GM23338 (cell line): ENCODE measurements around the gene SCGN. TPM values are rescaled to one million over a fixed set of nuclear protein-coding genes. Genes with fewer than 3 reads are reported as not detected.

Experiments used
- ATAC-seq: fragments of 200-7000 bp; cut with Tn5 transposase; 3 replicates; pipeline ENCODE4 v1.9.1; 2020
- DNase-seq: peaks from one replicate; pipeline ENCODE4 v3.0.0-alpha.2; 2015; ENCODE audit warnings: low spot score
- H2AFZ ChIP-seq: fragments of 200-600 bp; sonication (generic); 2 replicates; pipeline ENCODE4 v1.8.0; 2016; ENCODE audit warnings: antibody characterized with exemption, mild to moderate bottlenecking, moderate library complexity
- H3F3A ChIP-seq: fragments of 200-600 bp; sonication (generic); replicated peaks from 2 replicates; pipeline ENCODE4 v1.8.0; 2017; ENCODE audit warnings: antibody characterized with exemption, mixed run types, low read depth
- H3K27ac ChIP-seq: fragments of 200-600 bp; sonication (generic); 2 replicates; pipeline ENCODE4 v1.6.1; 2016; ENCODE audit warnings: low read depth
- H3K27me3 ChIP-seq: fragments of 200-600 bp; sonication (generic); 2 replicates; pipeline ENCODE4 v1.8.0; 2016; ENCODE audit warnings: mild to moderate bottlenecking, mixed run types, moderate library complexity; ENCODE audit not compliant: insufficient read depth
- H3K36me3 ChIP-seq: fragments of 200-600 bp; sonication (generic); 2 replicates; pipeline ENCODE4 v1.8.0; 2016; ENCODE audit warnings: mild to moderate bottlenecking; ENCODE audit not compliant: insufficient read depth
- H3K4me1 ChIP-seq: fragments of 200-600 bp; sonication (generic); 2 replicates; pipeline ENCODE4 v1.8.0; 2016; ENCODE audit warnings: mild to moderate bottlenecking, moderate library complexity; ENCODE audit not compliant: insufficient read depth
- H3K4me2 ChIP-seq: fragments of 200-600 bp; sonication (generic); 2 replicates; pipeline ENCODE4 v1.7.1; 2017; ENCODE audit warnings: mixed run types
- H3K4me3 ChIP-seq: fragments of 200-600 bp; sonication (generic); 2 replicates; pipeline ENCODE4 v1.6.1; 2016; ENCODE audit warnings: mixed run types
- H3K79me2 ChIP-seq: fragments of 200-600 bp; sonication (generic); replicated peaks from 2 replicates; pipeline ENCODE4 v1.8.0; 2017; ENCODE audit warnings: mild to moderate bottlenecking; ENCODE audit not compliant: insufficient read depth
- H3K9me2 ChIP-seq: fragments of 200-600 bp; sonication (generic); 2 replicates; pipeline ENCODE4 v1.8.0; 2017; ENCODE audit not compliant: insufficient read depth
- H4K20me1 ChIP-seq: fragments of 200-600 bp; sonication (generic); replicated peaks from 2 replicates; pipeline ENCODE4 v1.8.0; 2017; ENCODE audit warnings: mild to moderate bottlenecking; ENCODE audit not compliant: insufficient read depth
- H3K27ac Mint-ChIP-seq: 2 replicates; pipeline ENCODE4 v1.8.0; 2020; ENCODE audit warnings: inconsistent platforms, mild to moderate bottlenecking, moderate library complexity, mixed read lengths
- H3K27me3 Mint-ChIP-seq: 3 replicates; pipeline ENCODE4 v1.8.0; 2022; ENCODE audit warnings: low read depth, mild to moderate bottlenecking, moderate library complexity, mixed read lengths, inconsistent platforms; ENCODE audit not compliant: insufficient read depth, poor library complexity
- H3K36me3 Mint-ChIP-seq: 3 replicates; pipeline ENCODE4 v1.8.0; 2021; ENCODE audit warnings: low read depth, mild to moderate bottlenecking, inconsistent platforms, moderate library complexity, mixed read lengths
- H3K4me1 Mint-ChIP-seq: 3 replicates; pipeline ENCODE4 v1.8.0; 2020; ENCODE audit warnings: mild to moderate bottlenecking, inconsistent platforms, mixed read lengths
- H3K4me3 Mint-ChIP-seq: 3 replicates; pipeline ENCODE4 v1.8.0; 2021; ENCODE audit warnings: moderate library complexity, mild to moderate bottlenecking, inconsistent platforms, mixed read lengths
- H3K9me3 Mint-ChIP-seq: 3 replicates; pipeline ENCODE4 v1.8.0; 2020; ENCODE audit warnings: moderate library complexity, mild to moderate bottlenecking, inconsistent platforms, mixed read lengths
- EZH2 ChIP-seq: fragments of 200-600 bp; sonication (generic); IDR thresholded peaks from one replicate; pipeline ENCODE4 v1.8.0; 2017; ENCODE audit warnings: antibody characterized with exemption, mild to moderate bottlenecking, low read depth; ENCODE audit not compliant: unreplicated experiment
- EZH2phosphoT487 ChIP-seq: fragments of 200-600 bp; sonication (generic); IDR thresholded peaks from one replicate; pipeline ENCODE4 v1.8.1; 2018; ENCODE audit warnings: antibody characterized with exemption; ENCODE audit not compliant: unreplicated experiment
- JUNB ChIP-seq: IDR thresholded peaks from one replicate; pipeline ENCODE4 v1.6.1; 2016; ENCODE audit warnings: antibody characterized with exemption; ENCODE audit not compliant: unreplicated experiment
- POLR2AphosphoS5 ChIP-seq: IDR thresholded peaks from 2 replicates; pipeline ENCODE4 v1.6.1; 2016; ENCODE audit warnings: antibody characterized with exemption, low read depth
- STAT1 ChIP-seq: IDR thresholded peaks from one replicate; pipeline ENCODE4 v1.6.1; 2016; ENCODE audit warnings: antibody characterized with exemption; ENCODE audit not compliant: unreplicated experiment
- ZNF114 ChIP-seq: fragments of 250-450 bp; sonication (Bioruptor Pico); IDR thresholded peaks from 2 replicates; pipeline ENCODE4 v1.5.0; 2020; ENCODE audit warnings: mild to moderate bottlenecking, moderate library complexity
- ZNF331 ChIP-seq: fragments of 250-450 bp; sonication (Bioruptor Pico); IDR thresholded peaks from 2 replicates; pipeline ENCODE4 v1.5.0; 2020; ENCODE audit warnings: low read depth, mild to moderate bottlenecking, moderate library complexity
- polyA plus RNA-seq: library from polyadenylated mRNA; unstranded; fragments of >200 nt; fragmentation: Nextera tagmentation; extraction: Ambion mirVana; gene quantifications from 2 replicates; pipeline ENCODE4 v1.2.1, GENCODE V29; 2016
- total RNA-seq: library from RNA; depleted of rRNA; stranded (reverse); fragments of >200 nt; shearing (Covaris generic); gene quantifications from 2 replicates; pipeline ENCODE4 v1.2.3, GENCODE V29; 2014
- TF ChIP-seq, protein P1 (sequence below): IDR thresholded peaks from 2 replicates; pipeline ENCODE4 v1.6.1; 2016; ENCODE audit warnings: antibody characterized with exemption
- TF ChIP-seq, protein P2 (sequence below): fragments of 250-450 bp; sonication (Bioruptor Pico); IDR thresholded peaks from 2 replicates; pipeline ENCODE4 v1.5.0; 2020; ENCODE audit warnings: mild to moderate bottlenecking, moderate library complexity
- TF ChIP-seq, protein P3 (sequence below), 2 experiments: fragments of 200-600 bp in 1 of 2; sonication (generic) in 1 of 2; conservative IDR thresholded peaks; 2 replicates each; pipeline versions ENCODE4 v1.5.1 to v1.6.1; 2016 to 2017; ENCODE audit warnings: antibody characterized with exemption in 2 of 2, low read depth in 2 of 2, mild to moderate bottlenecking in 2 of 2, moderate library complexity in 1 of 2
- TF ChIP-seq, protein P4 (sequence below): IDR thresholded peaks from one replicate; pipeline ENCODE4 v1.6.1; 2018; ENCODE audit warnings: antibody characterized with exemption; ENCODE audit not compliant: unreplicated experiment

Gene SCGN
- total and polyA plus RNA-seq, 2 experiments from 2014 or later: not detected

DNA sequence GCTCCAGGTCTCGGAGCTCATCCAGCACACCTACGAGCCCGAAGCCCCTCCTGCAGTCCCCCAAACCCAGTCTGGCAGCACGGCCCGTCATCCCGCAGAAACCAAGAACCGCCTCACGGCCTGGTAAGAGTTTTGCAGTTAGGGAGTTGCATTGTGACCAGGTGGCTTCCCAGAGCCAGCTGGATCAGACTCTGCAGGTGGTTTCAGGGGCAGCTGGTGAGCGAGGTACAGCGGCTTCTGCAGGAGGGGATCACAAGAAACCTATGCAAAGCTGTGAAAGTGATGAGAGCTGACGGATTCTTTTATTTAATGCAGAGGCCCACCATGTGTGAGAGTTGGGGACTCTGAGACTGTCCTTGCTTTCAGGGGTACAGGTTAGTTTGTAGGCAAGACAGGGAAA is 45.9 kb upstream of the SCGN start (continued):
- TF ChIP-seq, protein P1, sequence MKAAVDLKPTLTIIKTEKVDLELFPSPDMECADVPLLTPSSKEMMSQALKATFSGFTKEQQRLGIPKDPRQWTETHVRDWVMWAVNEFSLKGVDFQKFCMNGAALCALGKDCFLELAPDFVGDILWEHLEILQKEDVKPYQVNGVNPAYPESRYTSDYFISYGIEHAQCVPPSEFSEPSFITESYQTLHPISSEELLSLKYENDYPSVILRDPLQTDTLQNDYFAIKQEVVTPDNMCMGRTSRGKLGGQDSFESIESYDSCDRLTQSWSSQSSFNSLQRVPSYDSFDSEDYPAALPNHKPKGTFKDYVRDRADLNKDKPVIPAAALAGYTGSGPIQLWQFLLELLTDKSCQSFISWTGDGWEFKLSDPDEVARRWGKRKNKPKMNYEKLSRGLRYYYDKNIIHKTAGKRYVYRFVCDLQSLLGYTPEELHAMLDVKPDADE: no peak
- TF ChIP-seq EZH2: no peak

DNA sequence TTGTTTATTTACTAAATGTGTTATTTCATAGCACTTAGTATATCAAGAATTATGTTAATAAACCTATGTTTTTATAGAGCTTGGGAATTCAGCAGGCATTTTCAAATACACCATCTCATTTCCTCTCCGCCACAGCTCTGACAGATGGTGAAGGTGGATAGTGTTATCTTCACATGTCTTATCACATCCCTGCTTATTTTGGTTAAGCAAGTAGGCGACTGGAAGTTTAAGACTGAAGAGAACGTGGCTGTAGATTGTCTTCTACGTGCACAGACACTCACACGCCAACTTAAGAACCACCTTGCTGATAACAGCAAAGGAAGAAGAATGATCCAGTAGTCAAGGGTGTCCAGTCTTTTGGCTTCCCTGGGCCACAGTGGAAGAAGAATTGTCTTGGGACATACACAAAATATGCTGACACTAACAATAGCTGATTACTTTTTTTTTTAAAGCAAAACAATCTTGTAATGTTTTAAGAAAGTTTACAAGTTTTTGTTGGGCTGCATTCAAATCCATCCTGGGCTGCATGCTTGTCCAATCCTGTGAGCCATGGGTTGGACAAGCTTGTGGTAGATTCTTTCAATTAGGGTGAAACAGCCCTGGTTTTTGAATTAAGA is 43.3 kb upstream of the SCGN start:
- peaks cover 3% of the 10 kb centered on the region for H3K27me3 Mint-ChIP-seq
- no peaks in the 10 kb centered on the region for H4K20me1 ChIP-seq
- DNase-seq (no peak), ATAC-seq (no peak)
- no peak overlapping the region for H3K4me3 Mint-ChIP-seq
- no peak overlapping the region for H2AFZ ChIP-seq
- H3K27ac ChIP-seq: no peak overlapping the region
- H3K36me3 Mint-ChIP-seq: peaks cover 8% of the 10 kb centered on the region
- H3K36me3 ChIP-seq: no peaks in the 10 kb centered on the region; the same call in 1 of the 2 replicates
- no peaks in the 10 kb centered on the region for H3K9me2 ChIP-seq
- H3K27me3 ChIP-seq: no peaks in the 10 kb centered on the region
- H3K4me2 ChIP-seq: no peak overlapping the region
- H3K27ac Mint-ChIP-seq: no peak overlapping the region
- no peaks in the 10 kb centered on the region for H3K79me2 ChIP-seq
- H3F3A ChIP-seq: no peaks in the 10 kb centered on the region
- no peaks in the 10 kb centered on the region for H3K4me1 ChIP-seq
- no peaks in the 10 kb centered on the region for H3K4me1 Mint-ChIP-seq
- H3K4me3 ChIP-seq: no peak overlapping the region
- no peaks in the 10 kb centered on the region for H3K9me3 Mint-ChIP-seq
- no peak for TF ChIP-seq STAT1
- TF ChIP-seq, protein P2, sequence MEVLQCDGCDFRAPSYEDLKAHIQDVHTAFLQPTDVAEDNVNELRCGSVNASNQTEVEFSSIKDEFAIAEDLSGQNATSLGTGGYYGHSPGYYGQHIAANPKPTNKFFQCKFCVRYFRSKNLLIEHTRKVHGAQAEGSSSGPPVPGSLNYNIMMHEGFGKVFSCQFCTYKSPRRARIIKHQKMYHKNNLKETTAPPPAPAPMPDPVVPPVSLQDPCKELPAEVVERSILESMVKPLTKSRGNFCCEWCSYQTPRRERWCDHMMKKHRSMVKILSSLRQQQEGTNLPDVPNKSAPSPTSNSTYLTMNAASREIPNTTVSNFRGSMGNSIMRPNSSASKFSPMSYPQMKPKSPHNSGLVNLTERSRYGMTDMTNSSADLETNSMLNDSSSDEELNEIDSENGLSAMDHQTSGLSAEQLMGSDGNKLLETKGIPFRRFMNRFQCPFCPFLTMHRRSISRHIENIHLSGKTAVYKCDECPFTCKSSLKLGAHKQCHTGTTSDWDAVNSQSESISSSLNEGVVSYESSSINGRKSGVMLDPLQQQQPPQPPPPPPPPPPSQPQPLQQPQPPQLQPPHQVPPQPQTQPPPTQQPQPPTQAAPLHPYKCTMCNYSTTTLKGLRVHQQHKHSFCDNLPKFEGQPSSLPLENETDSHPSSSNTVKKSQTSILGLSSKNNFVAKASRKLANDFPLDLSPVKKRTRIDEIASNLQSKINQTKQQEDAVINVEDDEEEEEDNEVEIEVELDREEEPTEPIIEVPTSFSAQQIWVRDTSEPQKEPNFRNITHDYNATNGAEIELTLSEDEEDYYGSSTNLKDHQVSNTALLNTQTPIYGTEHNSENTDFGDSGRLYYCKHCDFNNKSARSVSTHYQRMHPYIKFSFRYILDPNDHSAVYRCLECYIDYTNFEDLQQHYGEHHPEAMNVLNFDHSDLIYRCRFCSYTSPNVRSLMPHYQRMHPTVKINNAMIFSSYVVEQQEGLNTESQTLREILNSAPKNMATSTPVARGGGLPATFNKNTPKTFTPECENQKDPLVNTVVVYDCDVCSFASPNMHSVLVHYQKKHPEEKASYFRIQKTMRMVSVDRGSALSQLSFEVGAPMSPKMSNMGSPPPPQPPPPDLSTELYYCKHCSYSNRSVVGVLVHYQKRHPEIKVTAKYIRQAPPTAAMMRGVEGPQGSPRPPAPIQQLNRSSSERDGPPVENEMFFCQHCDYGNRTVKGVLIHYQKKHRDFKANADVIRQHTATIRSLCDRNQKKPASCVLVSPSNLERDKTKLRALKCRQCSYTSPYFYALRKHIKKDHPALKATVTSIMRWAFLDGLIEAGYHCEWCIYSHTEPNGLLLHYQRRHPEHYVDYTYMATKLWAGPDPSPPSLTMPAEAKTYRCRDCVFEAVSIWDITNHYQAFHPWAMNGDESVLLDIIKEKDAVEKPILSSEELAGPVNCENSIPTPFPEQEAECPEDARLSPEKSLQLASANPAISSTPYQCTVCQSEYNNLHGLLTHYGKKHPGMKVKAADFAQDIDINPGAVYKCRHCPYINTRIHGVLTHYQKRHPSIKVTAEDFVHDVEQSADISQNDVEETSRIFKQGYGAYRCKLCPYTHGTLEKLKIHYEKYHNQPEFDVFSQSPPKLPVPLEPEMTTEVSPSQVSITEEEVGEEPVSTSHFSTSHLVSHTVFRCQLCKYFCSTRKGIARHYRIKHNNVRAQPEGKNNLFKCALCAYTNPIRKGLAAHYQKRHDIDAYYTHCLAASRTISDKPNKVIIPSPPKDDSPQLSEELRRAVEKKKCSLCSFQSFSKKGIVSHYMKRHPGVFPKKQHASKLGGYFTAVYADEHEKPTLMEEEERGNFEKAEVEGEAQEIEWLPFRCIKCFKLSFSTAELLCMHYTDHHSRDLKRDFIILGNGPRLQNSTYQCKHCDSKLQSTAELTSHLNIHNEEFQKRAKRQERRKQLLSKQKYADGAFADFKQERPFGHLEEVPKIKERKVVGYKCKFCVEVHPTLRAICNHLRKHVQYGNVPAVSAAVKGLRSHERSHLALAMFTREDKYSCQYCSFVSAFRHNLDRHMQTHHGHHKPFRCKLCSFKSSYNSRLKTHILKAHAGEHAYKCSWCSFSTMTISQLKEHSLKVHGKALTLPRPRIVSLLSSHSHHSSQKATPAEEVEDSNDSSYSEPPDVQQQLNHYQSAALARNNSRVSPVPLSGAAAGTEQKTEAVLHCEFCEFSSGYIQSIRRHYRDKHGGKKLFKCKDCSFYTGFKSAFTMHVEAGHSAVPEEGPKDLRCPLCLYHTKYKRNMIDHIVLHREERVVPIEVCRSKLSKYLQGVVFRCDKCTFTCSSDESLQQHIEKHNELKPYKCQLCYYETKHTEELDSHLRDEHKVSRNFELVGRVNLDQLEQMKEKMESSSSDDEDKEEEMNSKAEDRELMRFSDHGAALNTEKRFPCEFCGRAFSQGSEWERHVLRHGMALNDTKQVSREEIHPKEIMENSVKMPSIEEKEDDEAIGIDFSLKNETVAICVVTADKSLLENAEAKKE (CRISPR knock-in tag): no peak
- TF ChIP-seq, protein P3, sequence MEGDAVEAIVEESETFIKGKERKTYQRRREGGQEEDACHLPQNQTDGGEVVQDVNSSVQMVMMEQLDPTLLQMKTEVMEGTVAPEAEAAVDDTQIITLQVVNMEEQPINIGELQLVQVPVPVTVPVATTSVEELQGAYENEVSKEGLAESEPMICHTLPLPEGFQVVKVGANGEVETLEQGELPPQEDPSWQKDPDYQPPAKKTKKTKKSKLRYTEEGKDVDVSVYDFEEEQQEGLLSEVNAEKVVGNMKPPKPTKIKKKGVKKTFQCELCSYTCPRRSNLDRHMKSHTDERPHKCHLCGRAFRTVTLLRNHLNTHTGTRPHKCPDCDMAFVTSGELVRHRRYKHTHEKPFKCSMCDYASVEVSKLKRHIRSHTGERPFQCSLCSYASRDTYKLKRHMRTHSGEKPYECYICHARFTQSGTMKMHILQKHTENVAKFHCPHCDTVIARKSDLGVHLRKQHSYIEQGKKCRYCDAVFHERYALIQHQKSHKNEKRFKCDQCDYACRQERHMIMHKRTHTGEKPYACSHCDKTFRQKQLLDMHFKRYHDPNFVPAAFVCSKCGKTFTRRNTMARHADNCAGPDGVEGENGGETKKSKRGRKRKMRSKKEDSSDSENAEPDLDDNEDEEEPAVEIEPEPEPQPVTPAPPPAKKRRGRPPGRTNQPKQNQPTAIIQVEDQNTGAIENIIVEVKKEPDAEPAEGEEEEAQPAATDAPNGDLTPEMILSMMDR (conservative IDR thresholded peaks at IDR 0.05; ENCODE audit: low read depth in 2 of 2): no peak
- TF ChIP-seq, protein P1: no peak
- no peak for TF ChIP-seq POLR2AphosphoS5
- TF ChIP-seq ZNF331 (CRISPR knock-in tag): no peak
- no peak for TF ChIP-seq JUNB
- TF ChIP-seq EZH2phosphoT487: no peak
- no peak for TF ChIP-seq ZNF114 (CRISPR knock-in tag)
- TF ChIP-seq, protein P4, sequence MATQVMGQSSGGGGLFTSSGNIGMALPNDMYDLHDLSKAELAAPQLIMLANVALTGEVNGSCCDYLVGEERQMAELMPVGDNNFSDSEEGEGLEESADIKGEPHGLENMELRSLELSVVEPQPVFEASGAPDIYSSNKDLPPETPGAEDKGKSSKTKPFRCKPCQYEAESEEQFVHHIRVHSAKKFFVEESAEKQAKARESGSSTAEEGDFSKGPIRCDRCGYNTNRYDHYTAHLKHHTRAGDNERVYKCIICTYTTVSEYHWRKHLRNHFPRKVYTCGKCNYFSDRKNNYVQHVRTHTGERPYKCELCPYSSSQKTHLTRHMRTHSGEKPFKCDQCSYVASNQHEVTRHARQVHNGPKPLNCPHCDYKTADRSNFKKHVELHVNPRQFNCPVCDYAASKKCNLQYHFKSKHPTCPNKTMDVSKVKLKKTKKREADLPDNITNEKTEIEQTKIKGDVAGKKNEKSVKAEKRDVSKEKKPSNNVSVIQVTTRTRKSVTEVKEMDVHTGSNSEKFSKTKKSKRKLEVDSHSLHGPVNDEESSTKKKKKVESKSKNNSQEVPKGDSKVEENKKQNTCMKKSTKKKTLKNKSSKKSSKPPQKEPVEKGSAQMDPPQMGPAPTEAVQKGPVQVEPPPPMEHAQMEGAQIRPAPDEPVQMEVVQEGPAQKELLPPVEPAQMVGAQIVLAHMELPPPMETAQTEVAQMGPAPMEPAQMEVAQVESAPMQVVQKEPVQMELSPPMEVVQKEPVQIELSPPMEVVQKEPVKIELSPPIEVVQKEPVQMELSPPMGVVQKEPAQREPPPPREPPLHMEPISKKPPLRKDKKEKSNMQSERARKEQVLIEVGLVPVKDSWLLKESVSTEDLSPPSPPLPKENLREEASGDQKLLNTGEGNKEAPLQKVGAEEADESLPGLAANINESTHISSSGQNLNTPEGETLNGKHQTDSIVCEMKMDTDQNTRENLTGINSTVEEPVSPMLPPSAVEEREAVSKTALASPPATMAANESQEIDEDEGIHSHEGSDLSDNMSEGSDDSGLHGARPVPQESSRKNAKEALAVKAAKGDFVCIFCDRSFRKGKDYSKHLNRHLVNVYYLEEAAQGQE: no peak
- no peak for TF ChIP-seq EZH2
